Neural progenitor cell (in vitro differentiated cells): ENCODE results near the gene SEMA3D. TPM values are rescaled to one million over a fixed set of nuclear protein-coding genes. Genes with fewer than 3 reads are reported as not detected.

ENCODE experiments used
- DNase-seq: peaks from one replicate; pipeline ENCODE4 v3.0.0-alpha.2; 2016; ENCODE audit warnings: low spot score
- H2AFZ ChIP-seq: fragments of 200-600 bp; sonication (generic); replicated peaks from 2 replicates; pipeline ENCODE4 v1.6.1; 2016; ENCODE audit warnings: antibody characterized with exemption
- H3F3A ChIP-seq: fragments of 200-600 bp; sonication (generic); 2 replicates; pipeline ENCODE4 v1.6.1; 2016; ENCODE audit warnings: antibody characterized with exemption, low read depth
- H3K27ac ChIP-seq: fragments of 200-600 bp; sonication (generic); 2 replicates; pipeline ENCODE4 v1.5.1; 2016; ENCODE audit warnings: mild to moderate bottlenecking
- H3K27me3 ChIP-seq: fragments of 200-600 bp; sonication (generic); 2 replicates; pipeline ENCODE4 v1.6.1; 2016; ENCODE audit warnings: mild to moderate bottlenecking, moderate library complexity
- H3K36me3 ChIP-seq: fragments of 200-600 bp; sonication (generic); 2 replicates; pipeline ENCODE4 v1.5.1; 2016
- H3K4me1 ChIP-seq: fragments of 200-600 bp; sonication (generic); 2 replicates; pipeline ENCODE4 v1.6.1; 2016; ENCODE audit warnings: mixed run types
- H3K4me2 ChIP-seq: fragments of 200-600 bp; sonication (generic); 2 replicates; pipeline ENCODE4 v1.6.1; 2016
- H3K4me3 ChIP-seq: fragments of 200-600 bp; sonication (generic); 2 replicates; pipeline ENCODE4 v1.5.1; 2016
- H3K79me2 ChIP-seq: fragments of 200-600 bp; sonication (generic); 2 replicates; pipeline ENCODE4 v1.6.1; 2016; ENCODE audit warnings: low read depth
- H3K9ac ChIP-seq: fragments of 200-600 bp; sonication (generic); 2 replicates; pipeline ENCODE4 v1.6.1; 2016
- H3K9me3 ChIP-seq: fragments of 200-600 bp; sonication (generic); 2 replicates; pipeline ENCODE4 v1.5.1; 2016; ENCODE audit warnings: low read depth
- H4K20me1 ChIP-seq: fragments of 200-600 bp; sonication (generic); 2 replicates; pipeline ENCODE4 v1.6.1; 2016; ENCODE audit warnings: low read depth
- H3K27ac Mint-ChIP-seq: 3 replicates; pipeline ENCODE4 v1.8.0; 2021; ENCODE audit warnings: mixed read lengths
- H3K27me3 Mint-ChIP-seq: 2 replicates; pipeline ENCODE4 v1.8.0; 2022; ENCODE audit warnings: low read depth, mild to moderate bottlenecking, inconsistent platforms, moderate library complexity, mixed read lengths; ENCODE audit not compliant: insufficient read depth
- H3K36me3 Mint-ChIP-seq: 3 replicates; pipeline ENCODE4 v1.8.0; 2021; ENCODE audit warnings: mixed read lengths
- H3K4me1 Mint-ChIP-seq: 3 replicates; pipeline ENCODE4 v1.8.0; 2021; ENCODE audit warnings: mixed read lengths
- H3K4me3 Mint-ChIP-seq: 3 replicates; pipeline ENCODE4 v1.8.0; 2021; ENCODE audit warnings: mild to moderate bottlenecking, moderate library complexity, mixed read lengths
- H3K9me3 Mint-ChIP-seq: 3 replicates; pipeline ENCODE4 v1.8.0; 2020; ENCODE audit warnings: mixed read lengths
- EZH2 ChIP-seq: fragments of 200-600 bp; sonication (generic); IDR thresholded peaks from 2 replicates; pipeline ENCODE4 v1.6.1; 2017; ENCODE audit warnings: antibody characterized with exemption, mild to moderate bottlenecking, moderate library complexity
- EZH2phosphoT487 ChIP-seq: fragments of 200-600 bp; sonication (generic); IDR thresholded peaks from 2 replicates; pipeline ENCODE4 v1.6.1; 2017; ENCODE audit warnings: antibody characterized with exemption
- total RNA-seq: library from RNA; depleted of rRNA; stranded (reverse); fragments of >200 nt; gene quantifications from 2 replicates; pipeline ENCODE4 v1.2.3, GENCODE V29; 2015; ENCODE audit warnings: low replicate concordance
- TF ChIP-seq, protein P1 (sequence below): fragments of 200-600 bp; sonication (generic); IDR thresholded peaks from 2 replicates; pipeline ENCODE4 v1.5.1; 2017; ENCODE audit warnings: antibody characterized with exemption, mild to moderate bottlenecking

Gene SEMA3D
- total RNA-seq, 1 donor from 2014 or later: 0.99 TPM

DNA sequence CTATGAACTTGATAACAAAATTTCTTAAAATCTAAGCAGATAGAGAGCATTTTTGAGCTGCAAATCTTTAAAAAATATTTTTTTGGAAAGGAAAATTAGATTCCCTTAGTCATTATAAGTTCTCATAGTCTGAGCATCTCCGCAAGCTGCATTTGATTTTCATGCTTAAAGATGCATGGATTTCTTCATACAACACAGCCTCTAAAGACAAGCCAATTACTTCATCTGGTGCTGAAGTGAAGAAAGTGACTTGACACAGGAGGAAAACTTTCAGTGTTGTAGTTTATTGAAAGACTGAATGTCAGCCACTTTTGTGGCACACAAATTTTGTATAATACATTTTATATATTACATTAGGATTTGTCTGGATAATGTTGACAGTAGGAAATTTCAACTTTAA, 22.5 kb downstream of the SEMA3D start:
- no peaks in the 10 kb centered on the region for H3K4me1 Mint-ChIP-seq
- H3K27me3 Mint-ChIP-seq: no peaks in the 10 kb centered on the region
- no peak overlapping the region for H3K27ac ChIP-seq
- no peaks in the 10 kb centered on the region for H3K36me3 Mint-ChIP-seq
- no peak overlapping the region for H2AFZ ChIP-seq
- no peak overlapping the region for H3K27ac Mint-ChIP-seq
- H4K20me1 ChIP-seq: no peaks in the 10 kb centered on the region
- no peaks in the 10 kb centered on the region for H3K27me3 ChIP-seq
- H3F3A ChIP-seq: no peaks in the 10 kb centered on the region
- no peaks in the 10 kb centered on the region for H3K79me2 ChIP-seq
- H3K9me3 ChIP-seq: no peaks in the 10 kb centered on the region
- no peaks in the 10 kb centered on the region for H3K36me3 ChIP-seq
- no peak overlapping the region for H3K4me2 ChIP-seq
- H3K9ac ChIP-seq: no peak overlapping the region
- no peaks in the 10 kb centered on the region for H3K4me1 ChIP-seq
- no peak overlapping the region for H3K4me3 Mint-ChIP-seq
- no peaks in the 10 kb centered on the region for H3K9me3 Mint-ChIP-seq
- H3K4me3 ChIP-seq: no peak overlapping the region
- no peak for DNase-seq
- no peak for TF ChIP-seq EZH2
- TF ChIP-seq, protein P1, sequence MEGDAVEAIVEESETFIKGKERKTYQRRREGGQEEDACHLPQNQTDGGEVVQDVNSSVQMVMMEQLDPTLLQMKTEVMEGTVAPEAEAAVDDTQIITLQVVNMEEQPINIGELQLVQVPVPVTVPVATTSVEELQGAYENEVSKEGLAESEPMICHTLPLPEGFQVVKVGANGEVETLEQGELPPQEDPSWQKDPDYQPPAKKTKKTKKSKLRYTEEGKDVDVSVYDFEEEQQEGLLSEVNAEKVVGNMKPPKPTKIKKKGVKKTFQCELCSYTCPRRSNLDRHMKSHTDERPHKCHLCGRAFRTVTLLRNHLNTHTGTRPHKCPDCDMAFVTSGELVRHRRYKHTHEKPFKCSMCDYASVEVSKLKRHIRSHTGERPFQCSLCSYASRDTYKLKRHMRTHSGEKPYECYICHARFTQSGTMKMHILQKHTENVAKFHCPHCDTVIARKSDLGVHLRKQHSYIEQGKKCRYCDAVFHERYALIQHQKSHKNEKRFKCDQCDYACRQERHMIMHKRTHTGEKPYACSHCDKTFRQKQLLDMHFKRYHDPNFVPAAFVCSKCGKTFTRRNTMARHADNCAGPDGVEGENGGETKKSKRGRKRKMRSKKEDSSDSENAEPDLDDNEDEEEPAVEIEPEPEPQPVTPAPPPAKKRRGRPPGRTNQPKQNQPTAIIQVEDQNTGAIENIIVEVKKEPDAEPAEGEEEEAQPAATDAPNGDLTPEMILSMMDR: no peak
- no peak for TF ChIP-seq EZH2phosphoT487

DNA sequence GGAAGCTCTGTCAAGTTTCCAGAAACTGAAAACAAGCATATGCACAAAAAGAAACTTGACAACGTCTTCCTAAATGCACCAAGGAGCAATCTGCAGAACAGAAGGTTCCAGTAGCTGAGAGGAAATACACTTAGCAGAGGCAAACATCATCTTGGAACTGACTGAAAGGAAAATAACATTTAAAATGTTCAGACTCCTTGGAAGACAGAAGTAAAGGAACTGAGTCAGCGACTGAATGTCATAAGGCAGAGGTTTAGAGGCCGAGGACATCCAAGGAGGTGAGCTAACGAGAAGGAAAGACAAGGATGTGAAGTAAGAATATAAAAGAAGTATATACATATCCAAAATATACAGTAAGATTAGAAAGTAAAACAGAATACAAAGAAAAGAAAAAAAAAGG, 24.1 kb downstream of the SEMA3D start:
- no peak for DNase-seq
- no peaks in the 10 kb centered on the region for H3F3A ChIP-seq
- no peaks in the 10 kb centered on the region for H3K79me2 ChIP-seq
- H3K9ac ChIP-seq: no peak overlapping the region
- H3K9me3 ChIP-seq: no peaks in the 10 kb centered on the region
- Mint-ChIP-seq H3K27me3 (no peaks in the 10 kb centered on the region), H3K9me3 (peaks cover 3% of the 10 kb centered on the region), H3K36me3 (no peaks in the 10 kb centered on the region), H3K4me1 (peaks cover 2% of the 10 kb centered on the region), H3K27ac (no peak overlapping the region), H3K4me3 (no peak overlapping the region)
- no peaks in the 10 kb centered on the region for H3K27me3 ChIP-seq
- H4K20me1 ChIP-seq: no peaks in the 10 kb centered on the region
- no peak overlapping the region for H3K4me2 ChIP-seq
- no peaks in the 10 kb centered on the region for H3K36me3 ChIP-seq
- H2AFZ ChIP-seq: no peak overlapping the region
- TF ChIP-seq, protein P1: no peak
- no peak for TF ChIP-seq EZH2
- TF ChIP-seq EZH2phosphoT487: no peak
- no peak overlapping the region for H3K27ac ChIP-seq
- no peak overlapping the region for H3K4me3 ChIP-seq
- no peaks in the 10 kb centered on the region for H3K4me1 ChIP-seq

DNA sequence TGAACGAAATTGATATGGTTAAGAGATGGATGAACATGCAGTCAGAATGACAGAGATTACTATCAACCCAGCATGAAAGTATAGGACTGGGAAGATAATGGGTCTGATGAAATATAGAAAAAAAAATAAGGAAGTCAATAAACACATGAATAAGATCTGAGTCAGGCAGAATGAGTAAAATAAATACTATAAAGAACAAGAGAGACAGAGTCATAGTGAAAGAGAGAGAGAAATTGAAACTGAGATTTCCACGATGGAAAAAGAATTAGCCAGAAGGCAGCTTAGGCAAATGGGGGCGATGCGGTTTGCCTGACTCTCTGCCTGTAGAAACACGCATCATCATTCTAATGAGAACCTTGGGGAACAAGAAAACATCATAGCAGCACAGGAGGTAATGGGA, 26.6 kb downstream of the SEMA3D start:
- no peaks in the 10 kb centered on the region for H3K4me1 ChIP-seq
- H3K27me3 Mint-ChIP-seq: no peaks in the 10 kb centered on the region
- no peaks in the 10 kb centered on the region for H3K79me2 ChIP-seq
- H3K4me3 Mint-ChIP-seq: no peak overlapping the region
- no peaks in the 10 kb centered on the region for H3F3A ChIP-seq
- no peak overlapping the region for H3K9ac ChIP-seq
- no peak overlapping the region for H3K4me2 ChIP-seq
- no peaks in the 10 kb centered on the region for H4K20me1 ChIP-seq
- H3K27ac ChIP-seq: no peak overlapping the region
- no peak overlapping the region for H3K27ac Mint-ChIP-seq
- H3K9me3 ChIP-seq: no peaks in the 10 kb centered on the region
- no peaks in the 10 kb centered on the region for H3K36me3 ChIP-seq
- TF ChIP-seq EZH2 (no peak), EZH2phosphoT487 (no peak)
- TF ChIP-seq, protein P1: no peak
- peaks cover 2% of the 10 kb centered on the region for H3K4me1 Mint-ChIP-seq
- no peak for DNase-seq
- no peak overlapping the region for H2AFZ ChIP-seq
- H3K36me3 Mint-ChIP-seq: no peaks in the 10 kb centered on the region
- no peak overlapping the region for H3K4me3 ChIP-seq
- peaks cover 3% of the 10 kb centered on the region for H3K9me3 Mint-ChIP-seq
- no peaks in the 10 kb centered on the region for H3K27me3 ChIP-seq

DNA sequence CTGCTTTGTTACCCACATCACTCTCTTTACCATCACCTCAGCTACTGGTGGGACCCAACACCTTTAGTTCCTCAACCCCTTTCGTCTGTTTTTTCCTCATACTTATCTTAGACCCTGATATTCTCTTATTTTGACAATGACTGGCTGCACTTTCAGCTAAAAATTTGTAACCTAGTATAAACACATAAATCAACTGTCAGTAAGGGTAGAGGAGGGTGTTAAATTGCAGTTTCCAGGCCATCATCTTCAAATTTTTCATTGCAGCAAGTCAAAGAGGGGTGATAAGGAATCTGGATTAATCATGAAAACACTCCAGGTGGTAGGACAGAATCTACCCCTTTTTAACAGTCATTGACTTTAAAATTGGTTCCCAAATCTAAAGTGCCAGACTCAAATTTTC, 27.9 kb downstream of the SEMA3D start:
- no peaks in the 10 kb centered on the region for H3K27me3 Mint-ChIP-seq

More for the DNA sequence above, 27.9 kb downstream of the SEMA3D start:
- Mint-ChIP-seq H3K36me3 (no peaks in the 10 kb centered on the region), H3K27ac (no peak overlapping the region), H3K9me3 (peaks cover 3% of the 10 kb centered on the region), H3K4me3 (no peak overlapping the region), H3K4me1 (peaks cover 2% of the 10 kb centered on the region)
- no peaks in the 10 kb centered on the region for H3K4me1 ChIP-seq
- H3K4me3 ChIP-seq: no peak overlapping the region
- H3K4me2 ChIP-seq: no peak overlapping the region
- no peaks in the 10 kb centered on the region for H3F3A ChIP-seq
- H3K27me3 ChIP-seq: no peaks in the 10 kb centered on the region
- H3K79me2 ChIP-seq: no peaks in the 10 kb centered on the region
- H3K36me3 ChIP-seq: no peaks in the 10 kb centered on the region
- TF ChIP-seq, protein P1: no peak
- TF ChIP-seq EZH2 (no peak), EZH2phosphoT487 (no peak)
- H2AFZ ChIP-seq: no peak overlapping the region
- H3K9me3 ChIP-seq: no peaks in the 10 kb centered on the region
- H3K27ac ChIP-seq: no peak overlapping the region
- H3K9ac ChIP-seq: no peak overlapping the region
- no peaks in the 10 kb centered on the region for H4K20me1 ChIP-seq
- DNase-seq: no peak
